H9 (cell line): Measurements from ENCODE around the gene HEXD. TPM values are rescaled to one million over a fixed set of nuclear protein-coding genes. Genes with fewer than 3 reads are reported as not detected.

ENCODE experiments used
- DNase-seq: peaks from one replicate; pipeline ENCODE4 v3.0.0-alpha.2; 2017
- H2AFZ ChIP-seq: one replicate; pipeline ENCODE4 v1.6.1; 2013; ENCODE audit warnings: mild to moderate bottlenecking, low read length, control low read depth, moderate library complexity
- H2AK5ac ChIP-seq: 2 replicates; pipeline ENCODE4 v1.6.1; 2013; ENCODE audit warnings: low read length, control low read depth, mixed read lengths; ENCODE audit not compliant: insufficient read length
- H2BK120ac ChIP-seq: one replicate; pipeline ENCODE4 v1.6.1; 2013; ENCODE audit warnings: low read depth, mild to moderate bottlenecking, low read length, control low read depth, inconsistent platforms; ENCODE audit not compliant: poor library complexity, severe bottlenecking
- H2BK12ac ChIP-seq: 2 replicates; pipeline ENCODE4 v1.6.1; 2013; ENCODE audit warnings: low read length, control low read depth, mixed read lengths, low read depth; ENCODE audit not compliant: insufficient read length
- H2BK15ac ChIP-seq: 2 replicates; pipeline ENCODE4 v1.6.1; 2013; ENCODE audit warnings: low read depth, low read length, control low read depth
- H2BK20ac ChIP-seq: one replicate; pipeline ENCODE4 v1.6.1; 2013; ENCODE audit warnings: low read depth, mild to moderate bottlenecking, low read length, control low read depth, inconsistent platforms; ENCODE audit not compliant: poor library complexity, severe bottlenecking
- H2BK5ac ChIP-seq: 2 replicates; pipeline ENCODE4 v1.6.1; 2013; ENCODE audit warnings: low read length, control low read depth, mixed read lengths; ENCODE audit not compliant: insufficient read length
- H3K14ac ChIP-seq: 2 replicates; pipeline ENCODE4 v1.6.1; 2013; ENCODE audit warnings: low read length, control low read depth; ENCODE audit not compliant: insufficient read depth
- H3K18ac ChIP-seq: 2 replicates; pipeline ENCODE4 v1.6.1; 2013; ENCODE audit warnings: low read depth, mild to moderate bottlenecking, mixed read lengths, low read length, control low read depth; ENCODE audit not compliant: insufficient read length
- H3K23ac ChIP-seq: 2 replicates; pipeline ENCODE4 v1.6.1; 2013; ENCODE audit warnings: low read length, control low read depth, mixed read lengths, low read depth; ENCODE audit not compliant: insufficient read length
- H3K23me2 ChIP-seq: 2 replicates; pipeline ENCODE4 v1.6.1; 2013; ENCODE audit warnings: low read depth, mild to moderate bottlenecking, mixed read lengths, low read length, control low read depth; ENCODE audit not compliant: insufficient read length, poor library complexity, severe bottlenecking
- H3K27ac ChIP-seq: 2 replicates; pipeline ENCODE4 v1.5.1; 2013; ENCODE audit warnings: low read length, control low read depth, mixed read lengths, low read depth; ENCODE audit not compliant: insufficient read length
- H3K27me3 ChIP-seq: 2 replicates; pipeline ENCODE4 v1.6.1; 2013; ENCODE audit warnings: low read length, control low read depth, inconsistent platforms; ENCODE audit not compliant: insufficient read depth
- H3K4ac ChIP-seq: 2 replicates; pipeline ENCODE4 v1.6.1; 2013; ENCODE audit warnings: low read depth, mild to moderate bottlenecking, control low read depth, inconsistent platforms, low read length, moderate library complexity
- H3K4me1 ChIP-seq: 2 replicates; pipeline ENCODE4 v1.6.1; 2013; ENCODE audit warnings: low read length, control low read depth, inconsistent platforms; ENCODE audit not compliant: insufficient read depth
- H3K4me2 ChIP-seq: 2 replicates; pipeline ENCODE4 v1.6.1; 2013; ENCODE audit warnings: low read length, control low read depth, mixed read lengths; ENCODE audit not compliant: insufficient read length, insufficient read depth
- H3K56ac ChIP-seq: 2 replicates; pipeline ENCODE4 v1.6.1; 2013; ENCODE audit warnings: low read depth, mild to moderate bottlenecking, mixed read lengths, low read length, control low read depth; ENCODE audit not compliant: insufficient read length
- H3K79me1 ChIP-seq: 2 replicates; pipeline ENCODE4 v1.6.1; 2013; ENCODE audit warnings: low read depth, mild to moderate bottlenecking, moderate library complexity, low read length, control low read depth, inconsistent platforms; ENCODE audit not compliant: insufficient read depth, poor library complexity, severe bottlenecking
- H3K79me2 ChIP-seq: 2 replicates; pipeline ENCODE4 v1.6.1; 2013; ENCODE audit warnings: low read length, control low read depth, inconsistent platforms; ENCODE audit not compliant: insufficient read depth
- H3K9ac ChIP-seq: 2 replicates; pipeline ENCODE4 v1.6.1; 2013; ENCODE audit warnings: low read length, control low read depth, mixed read lengths; ENCODE audit not compliant: insufficient read length; ENCODE audit errors: extremely low read depth
- H3K9me3 ChIP-seq: one replicate; pipeline ENCODE4 v1.6.1; 2013; ENCODE audit warnings: low read depth, low read length, inconsistent platforms; ENCODE audit not compliant: control insufficient read depth
- H3T11ph ChIP-seq: one replicate; pipeline ENCODE4 v1.6.1; 2013; ENCODE audit warnings: mild to moderate bottlenecking, low read length, control low read depth, inconsistent platforms
- H4K20me1 ChIP-seq: one replicate; pipeline ENCODE4 v1.6.1; 2013; ENCODE audit not compliant: control insufficient read depth, insufficient read length, insufficient read depth
- H4K5ac ChIP-seq: 2 replicates; pipeline ENCODE4 v1.6.1; 2013; ENCODE audit warnings: low read depth, mild to moderate bottlenecking, mixed read lengths, low read length, control low read depth; ENCODE audit not compliant: insufficient read length
- H4K8ac ChIP-seq: replicated peaks from 2 replicates; pipeline ENCODE4 v1.6.1; 2013; ENCODE audit warnings: low read length, control low read depth, mixed read lengths, low read depth; ENCODE audit not compliant: insufficient read length
- H4K91ac ChIP-seq: 2 replicates; pipeline ENCODE4 v1.6.1; 2013; ENCODE audit warnings: low read depth, mild to moderate bottlenecking, moderate library complexity, mixed read lengths, low read length, control low read depth; ENCODE audit not compliant: insufficient read length
- H3K27ac Mint-ChIP-seq, 3 experiments: 2 replicates in 2 of 3; 3 replicates in 1 of 3; pipeline ENCODE4 v1.8.0; 2020 to 2021; ENCODE audit warnings: mixed read lengths in 3 of 3, mild to moderate bottlenecking in 1 of 3, moderate library complexity in 1 of 3
- H3K27me3 Mint-ChIP-seq: 2 replicates; pipeline ENCODE4 v1.8.0; 2021; ENCODE audit warnings: low read depth, mild to moderate bottlenecking, moderate library complexity, mixed read lengths
- H3K36me3 Mint-ChIP-seq, 3 experiments: 2 replicates in 2 of 3; 3 replicates in 1 of 3; pipeline ENCODE4 v1.8.0; 2020 to 2021; ENCODE audit warnings: low read depth in 3 of 3, mixed read lengths in 3 of 3; ENCODE audit not compliant: insufficient read depth in 1 of 3
- H3K4me1 Mint-ChIP-seq, 2 experiments: 2 replicates each; pipeline ENCODE4 v1.8.0; 2020; ENCODE audit warnings: mixed read lengths in 2 of 2
- H3K4me3 Mint-ChIP-seq, 2 experiments: 2 replicates in 1 of 2; 3 replicates in 1 of 2; pipeline ENCODE4 v1.8.0; 2020 to 2021; ENCODE audit warnings: mild to moderate bottlenecking in 2 of 2, mixed read lengths in 2 of 2, moderate library complexity in 1 of 2
- H3K9me3 Mint-ChIP-seq, 2 experiments: 2 replicates in 1 of 2; 3 replicates in 1 of 2; pipeline ENCODE4 v1.8.0; 2020; ENCODE audit warnings: mild to moderate bottlenecking in 2 of 2, mixed read lengths in 2 of 2, moderate library complexity in 1 of 2
- CTCF ChIP-seq: fragments of 200-600 bp; sonication (generic); conservative IDR thresholded peaks from 3 replicates; pipeline ENCODE4 v1.8.0; 2021; ENCODE audit warnings: antibody characterized with exemption, mild to moderate bottlenecking
- WGBS: extraction: QIAGEN DNeasy Blood & Tissue Kit; methylation state at CpG from one replicate; pipeline ENCODE4 v1.1.7; 2013; ENCODE audit warnings: missing lambda C conversion rate, low lambda C conversion rate, mixed read lengths; ENCODE audit not compliant: insufficient read length; ENCODE audit errors: extremely low coverage; 5-methylcytosine and 5-hydroxymethylcytosine counted together
- total RNA-seq: library from RNA; stranded (reverse); gene quantifications from 2 replicates; pipeline ENCODE4 v1.2.1, GENCODE V29; 2021

The HEXD gene
- total RNA-seq, 1 experiment from 2014 or later: 23.2 TPM

- H3K23me2 ChIP-seq: no peaks in the 10 kb centered on the region
- no peak overlapping the region for H3K18ac ChIP-seq
- H3K27me3 ChIP-seq: no peaks in the 10 kb centered on the region
- H3K14ac ChIP-seq: no peak overlapping the region; the same call in 1 of the 2 replicates
- no peaks in the 10 kb centered on the region for H4K20me1 ChIP-seq
- WGBS: no CpG with 5 or more reads among the region's 43 CpGs
- H3K79me1 ChIP-seq: no peaks in the 10 kb centered on the region
- Mint-ChIP-seq H3K27ac (peak overlapping the region in 1 of 3 experiments; percentile 22; a peak in 1 of 7 replicates), H3K4me1 (peaks cover 9 to 14% of the 10 kb centered on the region in 2 experiments), H3K36me3 (peaks cover 0 to 13% (median 10%) of the 10 kb centered on the region in 3 experiments; a peak in 4 of 7 replicates), H3K4me3 (no peak overlapping the region; a peak in 1 of 5 replicates), H3K27me3 (no peaks in the 10 kb centered on the region; the same call in 1 of the 2 replicates), H3K9me3 (no peaks in the 10 kb centered on the region)
- no peak overlapping the region for H4K91ac ChIP-seq
- no peak overlapping the region for H2BK120ac ChIP-seq
- no peak overlapping the region for H3T11ph ChIP-seq
- no peaks in the 10 kb centered on the region for H3K9me3 ChIP-seq
- no peaks in the 10 kb centered on the region for H3K79me2 ChIP-seq
- no peak overlapping the region for H3K56ac ChIP-seq
- H2AFZ ChIP-seq: no peak overlapping the region
- H3K23ac ChIP-seq: no peak overlapping the region
- no peaks in the 10 kb centered on the region for H3K4me1 ChIP-seq
- H2BK15ac ChIP-seq: no peak overlapping the region
- TF ChIP-seq CTCF: no peak
- H2BK5ac ChIP-seq: no peak overlapping the region
- no peak overlapping the region for H4K8ac ChIP-seq
- H3K9ac ChIP-seq: no peak overlapping the region
- no peak overlapping the region for H3K4me2 ChIP-seq
- peak; percentile 36 for DNase-seq
- H3K4ac ChIP-seq: no peak overlapping the region
- no peak overlapping the region for H2BK12ac ChIP-seq
- H3K27ac ChIP-seq: no peak overlapping the region
- no peak overlapping the region for H2AK5ac ChIP-seq
- no peak overlapping the region for H2BK20ac ChIP-seq
- no peak overlapping the region for H4K5ac ChIP-seq
Observed at GRCh38 chr17:82435601-82436583, 17.7 kb downstream of the HEXD start.
